Activated CD4-positive, alpha-beta T cell treated with anti-CD3 and anti-CD28 coated beads for 1 hour (primary cell): ENCODE data around the gene RB1.
A peak's percentile ranks its signal among the peaks of the same experiment; 100 is the strongest.

Experiments used
- DNase-seq: peaks from one replicate; pipeline ENCODE4 v3.0.0-alpha.2; 2020

RB1 gene

GRCh38 chr13:48303359-48304142, at the start of gene RB1:
Gene RB1 (plus strand): TSS chr13:48303751. CDS start chr13:48303913, 162 bp downstream.
- DNase-seq: peak; percentile 82

DNA sequence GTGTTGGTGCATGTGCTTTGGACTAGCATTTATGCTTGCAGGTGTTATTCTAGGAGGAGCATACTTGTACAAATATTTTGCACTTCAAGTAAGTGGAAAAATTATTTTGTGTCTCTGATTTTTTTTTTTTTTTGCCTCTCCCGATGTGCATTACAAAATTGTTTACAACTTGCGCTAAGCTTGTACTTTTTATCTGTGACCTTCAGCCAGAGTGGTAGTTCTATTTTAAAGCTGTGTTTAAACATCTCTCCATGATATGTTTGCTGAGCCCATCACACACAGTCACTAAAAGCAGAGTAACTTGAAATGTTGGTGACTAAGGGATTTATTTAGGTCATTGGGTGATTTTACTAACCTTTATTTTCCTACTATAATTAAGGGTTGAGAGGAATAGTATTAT, 49.7 kb upstream of the RB1 start:
- DNase-seq: no peak

GRCh38 chr13:48255090-48255489, 48.5 kb upstream of the RB1 start:
- no peak for DNase-seq

DNA sequence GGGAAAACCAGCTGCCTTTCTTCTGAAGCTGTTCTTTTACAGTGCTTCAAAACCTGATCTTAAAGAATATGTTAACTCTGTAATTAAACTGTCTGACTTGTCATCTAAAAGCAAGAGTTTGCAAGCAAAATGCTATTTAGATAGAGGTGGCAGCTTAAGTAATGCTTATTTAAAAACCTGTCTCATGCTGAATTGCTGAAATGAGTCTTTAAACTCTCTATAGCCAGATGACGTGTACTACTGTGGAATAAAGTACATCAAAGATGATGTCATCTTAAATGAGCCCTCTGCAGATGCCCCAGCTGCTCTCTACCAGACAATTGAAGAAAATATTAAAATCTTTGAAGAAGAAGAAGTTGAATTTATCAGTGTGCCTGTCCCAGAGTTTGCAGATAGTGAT, 47.6 kb upstream of the RB1 start:
- DNase-seq: no peak

DNA sequence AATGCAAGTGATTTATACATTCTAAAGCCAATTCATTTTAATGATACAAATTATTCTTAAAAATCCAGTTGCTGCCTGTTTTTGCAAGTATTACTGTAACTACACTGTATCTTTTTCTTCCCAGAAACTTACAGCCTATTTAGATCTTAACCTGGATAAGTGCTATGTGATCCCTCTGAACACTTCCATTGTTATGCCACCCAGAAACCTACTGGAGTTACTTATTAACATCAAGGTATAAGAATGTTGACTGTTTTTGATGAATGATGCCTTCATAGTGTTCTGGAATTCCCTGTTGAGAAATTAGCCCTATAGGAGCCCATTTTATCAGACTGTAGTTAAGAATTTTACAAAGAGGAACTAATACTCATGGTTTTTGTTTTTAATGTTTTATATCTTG, 45.5 kb upstream of the RB1 start:
- no peak for DNase-seq

DNA sequence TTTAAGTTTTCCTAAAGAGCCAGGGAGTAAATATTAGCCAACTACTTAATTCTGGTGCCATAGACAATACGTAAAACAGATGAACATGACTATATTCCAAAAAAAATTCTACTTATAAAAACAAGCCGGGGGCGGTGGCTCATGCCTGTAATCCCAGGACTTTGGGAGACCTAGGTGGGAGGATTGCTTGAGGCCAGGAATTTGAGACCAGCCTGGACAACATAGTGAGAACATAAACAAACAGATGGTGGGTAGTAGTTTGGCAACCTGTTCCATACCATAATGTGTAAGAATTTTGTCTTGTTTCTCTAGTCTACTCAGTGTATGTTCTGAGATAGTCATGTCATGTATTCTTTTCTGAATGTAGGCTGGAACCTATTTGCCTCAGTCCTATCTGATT, 45.1 kb upstream of the RB1 start:
- no peak for DNase-seq

DNA sequence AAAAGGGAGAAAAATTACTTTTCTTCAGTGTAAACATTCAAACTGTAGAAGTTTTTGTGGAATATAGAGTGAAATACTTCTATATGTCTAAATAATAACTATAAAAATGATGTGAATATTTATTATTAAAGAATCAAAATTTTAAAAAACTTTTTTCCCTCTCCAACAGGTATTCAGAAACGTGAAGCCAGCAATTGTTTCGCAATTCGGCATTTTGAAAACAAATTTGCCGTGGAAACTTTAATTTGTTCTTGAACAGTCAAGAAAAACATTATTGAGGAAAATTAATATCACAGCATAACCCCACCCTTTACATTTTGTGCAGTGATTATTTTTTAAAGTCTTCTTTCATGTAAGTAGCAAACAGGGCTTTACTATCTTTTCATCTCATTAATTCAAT, 42.6 kb upstream of the RB1 start:
- DNase-seq: no peak

DNA sequence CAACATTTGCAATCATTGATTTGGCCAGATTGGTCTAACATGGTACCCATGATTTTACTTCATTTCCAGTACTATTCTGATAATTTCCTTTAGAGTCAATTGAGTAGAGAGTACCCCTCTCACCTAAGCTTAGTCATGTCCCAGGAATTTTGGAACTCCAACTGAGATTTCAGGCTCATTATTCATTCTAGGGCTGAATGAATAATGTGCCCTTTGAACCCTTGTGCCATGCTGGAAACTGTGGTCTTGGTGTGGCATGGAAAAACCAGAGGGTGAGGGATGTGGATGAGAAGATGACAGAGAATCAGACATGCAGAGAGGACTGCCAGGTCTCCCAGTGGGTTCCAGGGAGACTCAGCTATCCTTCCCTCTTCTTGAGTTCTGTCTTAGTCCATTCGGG, 40.4 kb upstream of the RB1 start:
- no peak for DNase-seq

DNA sequence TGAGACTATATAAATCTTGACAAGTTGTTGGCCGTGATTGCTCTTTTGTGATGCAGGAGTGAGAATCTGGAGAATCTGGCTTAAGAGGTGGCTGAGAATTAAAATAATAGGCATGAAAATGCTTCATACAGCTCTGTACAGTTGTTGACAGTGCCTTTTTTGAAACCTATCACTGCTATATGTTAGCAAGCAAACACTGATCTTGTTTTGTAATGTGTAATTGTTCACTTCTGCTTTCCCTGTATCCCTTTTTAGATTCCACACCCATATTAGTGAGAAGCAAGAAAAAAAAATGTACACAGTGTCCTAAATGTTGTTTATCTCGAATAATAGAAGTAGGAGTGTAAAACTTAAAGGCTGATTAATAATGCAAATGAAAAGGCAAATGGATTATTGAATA, 39.5 kb upstream of the RB1 start:
- DNase-seq: no peak

GRCh38 chr13:48265217-48265815, 38.2 kb upstream of the RB1 start:
- DNase-seq: no peak

- no peak for DNase-seq
Measured at GRCh38 chr13:48266150-48266549, 37.4 kb upstream of the RB1 start.

- no peak for DNase-seq
Measured at GRCh38 chr13:48266701-48267639, 36.6 kb upstream of the RB1 start.

- DNase-seq: no peak
Measured at GRCh38 chr13:48268019-48268418, 35.5 kb upstream of the RB1 start.

- no peak for DNase-seq
Measured at GRCh38 chr13:48273346-48273745, 30.2 kb upstream of the RB1 start.

DNA sequence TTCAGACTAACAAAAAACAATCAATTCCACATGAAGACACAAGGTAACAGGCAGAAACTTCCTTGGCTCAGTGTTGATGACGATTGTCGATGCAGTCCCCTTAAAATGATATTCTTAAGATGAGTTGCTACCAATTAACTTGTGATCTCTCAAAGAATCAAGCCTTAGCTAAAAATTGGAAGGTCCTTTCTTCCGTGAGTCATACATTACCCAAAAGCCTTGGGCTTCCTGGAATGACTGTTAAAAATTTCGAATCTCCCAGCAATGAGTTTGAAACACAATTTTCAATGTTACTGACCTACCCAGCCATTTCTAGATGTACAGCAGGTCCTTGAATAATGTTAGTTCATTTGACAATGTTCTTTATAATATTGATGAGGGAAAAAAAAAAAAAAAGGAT, 28.0 kb upstream of the RB1 start:
- DNase-seq: no peak

DNA sequence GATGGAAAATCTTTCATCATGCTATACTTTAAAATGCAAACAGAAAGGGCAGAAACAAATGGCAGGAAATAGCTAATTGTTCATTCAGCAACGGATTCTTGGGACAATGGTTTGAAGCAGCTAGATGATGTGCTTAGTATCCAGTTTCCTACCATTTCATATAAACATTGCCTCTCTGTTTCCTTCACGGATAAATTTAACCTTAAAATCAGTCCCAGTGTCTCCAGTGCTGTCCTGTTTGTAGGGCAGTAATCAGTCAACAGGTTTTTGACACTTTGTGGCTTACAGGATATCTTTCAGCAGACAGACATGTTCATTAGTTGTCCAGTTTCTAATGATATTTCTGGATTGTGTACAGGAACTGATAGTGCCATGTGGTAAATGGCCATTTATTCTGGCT, 24.7 kb upstream of the RB1 start:
- no peak for DNase-seq

- DNase-seq: no peak
Measured at GRCh38 chr13:48281556-48281955, 22.0 kb upstream of the RB1 start.

DNA sequence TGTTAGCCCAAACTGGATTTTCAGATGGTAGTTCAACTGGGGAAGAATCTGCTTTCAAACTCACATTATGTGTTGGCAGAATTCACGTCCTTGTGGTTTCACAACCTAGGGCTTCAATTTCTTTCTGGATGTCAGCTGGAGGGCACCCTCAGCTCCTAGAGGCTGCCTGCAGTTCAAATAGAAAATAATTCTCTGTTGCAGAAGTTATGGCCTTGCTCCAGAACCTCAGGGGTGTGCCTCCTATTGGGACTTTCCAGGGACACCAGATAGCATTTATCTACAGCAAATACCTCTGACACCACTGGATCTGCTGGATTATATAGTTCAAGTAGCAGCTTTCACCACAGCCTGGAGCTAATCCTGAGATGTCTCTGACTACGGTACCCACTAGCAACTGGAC, 11.8 kb upstream of the RB1 start:
- no peak for DNase-seq

DNA sequence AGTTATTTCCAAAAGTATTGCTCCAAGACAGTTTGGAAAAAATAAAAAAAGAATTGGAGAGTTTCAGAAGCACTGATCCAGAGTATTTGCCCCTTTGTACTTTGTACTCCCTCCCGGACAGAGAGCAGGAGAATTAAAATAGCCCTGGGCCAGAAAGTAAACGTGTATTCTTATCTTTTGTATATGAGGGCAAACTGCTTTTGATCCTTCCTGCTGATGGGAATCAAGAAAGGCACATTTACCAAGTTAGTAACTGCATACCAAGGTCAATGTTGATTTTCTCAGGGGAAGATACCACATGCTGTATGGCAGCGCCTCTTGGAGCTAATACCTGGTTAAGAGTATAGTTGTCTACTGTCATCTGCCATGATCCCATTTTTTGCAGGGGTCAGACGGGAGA, 10.9 kb upstream of the RB1 start:
- DNase-seq: no peak

DNA sequence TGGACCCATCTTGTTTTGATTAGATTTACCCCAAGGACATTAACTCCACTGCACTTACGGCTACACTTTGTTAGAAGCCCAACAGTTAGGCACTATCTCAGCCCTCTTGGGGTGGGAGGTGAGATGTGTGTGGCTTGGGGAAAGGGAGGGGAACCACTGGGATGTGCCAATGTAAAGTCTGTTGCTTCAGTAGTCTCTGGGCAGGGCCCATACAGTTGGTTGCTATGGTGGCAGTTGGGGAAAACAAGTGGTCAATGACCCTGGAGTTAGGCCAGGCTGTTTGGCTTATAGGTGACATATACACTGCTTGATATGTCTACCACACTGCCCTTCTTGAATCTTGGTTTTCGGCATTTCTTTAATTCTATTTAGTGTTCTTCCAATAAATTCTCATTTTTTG, 8.9 kb upstream of the RB1 start:
- no peak for DNase-seq

DNA sequence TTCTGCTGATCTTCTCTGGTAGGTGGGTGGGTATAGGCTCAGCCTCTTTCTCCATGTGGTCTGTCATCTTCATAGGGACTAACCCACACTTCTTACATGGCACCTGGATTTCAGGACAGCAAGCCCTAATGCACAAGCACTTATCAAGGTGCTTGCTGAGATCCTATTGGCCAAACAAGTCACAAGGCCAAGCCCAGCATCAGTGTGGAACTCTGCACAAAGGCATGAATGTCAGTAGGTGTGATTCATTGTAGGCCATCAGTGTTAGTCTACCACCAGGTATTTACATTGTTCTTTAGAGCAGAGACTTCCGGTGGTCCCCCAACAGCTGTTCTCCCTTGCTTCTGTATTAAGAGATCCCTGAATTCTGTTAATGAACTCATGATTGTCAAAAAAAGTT, 8.3 kb upstream of the RB1 start:
- no peak for DNase-seq

GRCh38 chr13:48296528-48296927, 7.0 kb upstream of the RB1 start:
- no peak for DNase-seq

DNA sequence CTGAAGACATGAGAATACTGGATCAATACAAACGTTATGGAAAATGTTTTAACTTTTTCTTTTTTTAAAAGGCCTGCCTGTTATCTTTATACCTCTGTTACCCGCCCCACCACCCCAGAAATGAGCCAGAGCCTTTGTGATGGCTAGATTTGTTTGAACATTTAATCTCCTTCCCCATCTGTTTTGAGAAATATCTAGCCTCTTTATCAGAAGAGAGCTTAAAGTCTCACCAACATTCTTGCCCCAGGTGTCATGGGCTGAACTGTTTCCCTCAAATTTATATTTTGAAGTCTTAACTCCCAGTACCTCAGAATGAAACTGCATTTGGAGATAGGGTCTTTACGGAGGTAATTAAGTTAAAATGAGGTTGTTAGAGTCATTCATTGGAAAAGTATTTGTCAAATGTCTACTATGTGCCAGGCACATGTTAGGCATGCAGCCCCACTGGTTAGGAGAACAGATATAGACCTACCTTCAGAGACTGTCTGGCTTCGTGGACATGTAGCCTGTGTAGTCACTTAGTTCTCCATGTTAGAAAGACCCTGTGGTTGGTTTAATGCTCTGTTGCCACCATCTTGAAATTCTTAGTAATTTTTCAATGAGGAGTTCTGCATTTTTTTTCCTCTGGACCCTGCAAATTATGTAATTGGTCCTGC, 6.3 kb upstream of the RB1 start:
- no peak for DNase-seq
